HCT116 (cell line): ENCODE results near the gene NDUFB2. TPM values are rescaled to one million over a fixed set of nuclear protein-coding genes. Genes with fewer than 3 reads are reported as not detected.

Source experiments
- ATAC-seq: fragments of 200-7000 bp; cut with Tn5 transposase; 2 replicates; pipeline ENCODE4 v1.9.1; 2020; ENCODE audit warnings: mild to moderate bottlenecking, moderate library complexity
- BruUV-seq: library from RNA; stranded (reverse); fragments of 400-500 nt; replicated peaks from 2 replicates; lab custom pipeline; 2021; lab: Mats Ljungman, UMichigan
- CTCF ChIA-PET: fragments of 300-600 bp; sonication (Branson Sonifier 250); formaldehyde crosslinking; loops from one replicate; lab custom pipeline; 2021; ENCODE audit warnings: antibody characterized with exemption; lab: Charles Lee
- POLR2A ChIA-PET: fragments of 300-600, 350-600 bp; sonication (Branson Sonifier 250); formaldehyde crosslinking; loops from one replicate; lab custom pipeline; 2021; ENCODE audit warnings: antibody characterized with exemption; lab: Charles Lee
- RAD21 ChIA-PET, 2 experiments: fragments of 300-600 bp; sonication (Branson Sonifier 250); formaldehyde crosslinking; loops; one replicate each; lab custom pipeline; 2023; ENCODE audit warnings: low total read pairs in 2 of 2; ENCODE audit not compliant: uncharacterized antibody in 2 of 2, unreplicated experiment in 2 of 2, low non-redundant PET in 1 of 2; lab: Charles Lee
- DNase-seq: peaks from one replicate; pipeline ENCODE4 v3.0.0-alpha.2; 2010; ENCODE audit warnings: low read depth, low spot score
- H2AFZ ChIP-seq: fragments of 200-600 bp; shearing (Covaris generic), sonication (generic); 2 replicates; pipeline ENCODE4 v1.6.1; 2017; ENCODE audit warnings: low read depth, mixed run types, mixed read lengths, antibody characterized with exemption, low read length; ENCODE audit not compliant: poor library complexity, severe bottlenecking
- H3K27ac ChIP-seq: 2 replicates; pipeline ENCODE4 v1.5.1; 2012; ENCODE audit warnings: low read depth, low read length
- H3K27me3 ChIP-seq: fragments of 200-600 bp; sonication (generic); 2 replicates; pipeline ENCODE4 v1.6.1; 2016; ENCODE audit warnings: mixed run types, low read length, mixed read lengths; ENCODE audit not compliant: insufficient read depth
- H3K36me3 ChIP-seq, 2 experiments: fragments of 200-500 bp in 1 of 2; fragments of 200-600 bp in 1 of 2; sonication (Bioruptor generic) in 1 of 2; sonication (generic) in 1 of 2; 2 replicates each; pipeline versions ENCODE4 v1.5.1 to v1.6.1; 2014 to 2016; ENCODE audit warnings: low read length in 2 of 2, inconsistent platforms in 1 of 2, mixed read lengths in 1 of 2, mixed run types in 1 of 2; ENCODE audit not compliant: insufficient read depth in 2 of 2, control insufficient read depth in 1 of 2
- H3K4me1 ChIP-seq, 2 experiments: fragments of 200-600 bp in 1 of 2; sonication (generic) in 1 of 2; 2 replicates each; pipeline versions ENCODE4 v1.5.1 to v1.6.1; 2012 to 2017; ENCODE audit warnings: low read length in 2 of 2, inconsistent platforms in 1 of 2, mild to moderate bottlenecking in 1 of 2, mixed read lengths in 1 of 2, mixed run types in 1 of 2, moderate library complexity in 1 of 2; ENCODE audit not compliant: insufficient read depth in 2 of 2, control insufficient read depth in 1 of 2
- H3K4me2 ChIP-seq: fragments of 200-600 bp; sonication (generic); 2 replicates; pipeline ENCODE4 v1.6.1; 2017; ENCODE audit warnings: mixed run types, low read length, mixed read lengths
- H3K4me3 ChIP-seq, 2 experiments: fragments of 200-600 bp in 1 of 2; sonication (generic) in 1 of 2; replicated peaks in 1 of 2; 2 replicates each; pipeline ENCODE4 v1.5.1; 2011 to 2016; ENCODE audit warnings: low read length in 2 of 2, control low read depth in 1 of 2, low read depth in 1 of 2, mild to moderate bottlenecking in 1 of 2, mixed read lengths in 1 of 2, mixed run types in 1 of 2
- H3K79me2 ChIP-seq: fragments of 200-600 bp; sonication (generic); 2 replicates; pipeline ENCODE4 v1.6.1; 2017; ENCODE audit warnings: mild to moderate bottlenecking, mixed run types, low read length, moderate library complexity, mixed read lengths; ENCODE audit not compliant: insufficient read depth
- H3K9ac ChIP-seq: fragments of 200-600 bp; sonication (generic); 2 replicates; pipeline ENCODE4 v1.6.1; 2016; ENCODE audit warnings: low read length, mixed read lengths
- H3K9me2 ChIP-seq: fragments of 200-600 bp; sonication (generic), shearing (Covaris generic); 2 replicates; pipeline ENCODE4 v1.6.1; 2017; ENCODE audit warnings: mixed run types, mild to moderate bottlenecking, moderate library complexity; ENCODE audit not compliant: insufficient read depth
- H3K9me3 ChIP-seq, 2 experiments: fragments of 200-500 bp in 1 of 2; fragments of 200-600 bp in 1 of 2; sonication (Bioruptor generic) in 1 of 2; sonication (generic) in 1 of 2; 2 replicates each; pipeline ENCODE4 v1.6.1; 2014 to 2017; ENCODE audit warnings: low read length in 2 of 2, mixed read lengths in 2 of 2, inconsistent platforms in 1 of 2, low read depth in 1 of 2, mild to moderate bottlenecking in 1 of 2, mixed run types in 1 of 2, moderate library complexity in 1 of 2; ENCODE audit not compliant: control insufficient read depth in 1 of 2, insufficient read depth in 1 of 2
- H4K20me1 ChIP-seq: fragments of 200-600 bp; sonication (generic), shearing (Covaris generic); 2 replicates; pipeline ENCODE4 v1.6.1; 2017; ENCODE audit warnings: mixed run types, mild to moderate bottlenecking, moderate library complexity; ENCODE audit not compliant: insufficient read depth
- ATF3 ChIP-seq: IDR thresholded peaks from 2 replicates; pipeline ENCODE4 v1.6.1; 2012
- CEBPB ChIP-seq: IDR thresholded peaks from 2 replicates; pipeline ENCODE4 v1.6.1; 2012; ENCODE audit warnings: low read depth
- EZH2 ChIP-seq: fragments of 200-600 bp; sonication (generic); IDR thresholded peaks from 2 replicates; pipeline ENCODE4 v1.6.1; 2017; ENCODE audit warnings: antibody characterized with exemption, mixed run types
- EZH2phosphoT487 ChIP-seq: fragments of 200-600 bp; IDR thresholded peaks from 2 replicates; pipeline ENCODE4 v1.6.1; 2018; ENCODE audit warnings: antibody characterized with exemption, borderline replicate concordance
- FOSL1 ChIP-seq: IDR thresholded peaks from 2 replicates; pipeline ENCODE4 v1.6.1; 2012; ENCODE audit warnings: low read depth
- JUND ChIP-seq: IDR thresholded peaks from 2 replicates; pipeline ENCODE4 v1.6.1; 2012
- MAX ChIP-seq: IDR thresholded peaks from 2 replicates; pipeline ENCODE4 v1.6.1; 2012
- POLR2A ChIP-seq: IDR thresholded peaks from 2 replicates; pipeline ENCODE4 v1.7.0; 2011; ENCODE audit warnings: borderline replicate concordance; ENCODE audit not compliant: insufficient read depth, insufficient read length; ENCODE audit errors: extremely low read depth
- POLR2AphosphoS5 ChIP-seq: IDR thresholded peaks from 2 replicates; pipeline ENCODE4 v1.6.1; 2011; ENCODE audit warnings: mild to moderate bottlenecking, low read depth, low read length, moderate library complexity
- RAD21 ChIP-seq: IDR thresholded peaks from 2 replicates; pipeline ENCODE4 v1.6.1; 2012; ENCODE audit warnings: low read depth, mild to moderate bottlenecking
- REST ChIP-seq: IDR thresholded peaks from 2 replicates; pipeline ENCODE4 v1.6.1; 2012; ENCODE audit warnings: low read depth
- SIN3A ChIP-seq: IDR thresholded peaks from 2 replicates; pipeline ENCODE4 v1.6.1; 2012; ENCODE audit warnings: low read depth
- SP1 ChIP-seq: IDR thresholded peaks from 2 replicates; pipeline ENCODE4 v1.6.1; 2012; ENCODE audit warnings: low read depth
- TCF7L2 ChIP-seq: IDR thresholded peaks from 2 replicates; pipeline ENCODE4 v1.7.0; 2011; ENCODE audit warnings: borderline replicate concordance, inconsistent platforms; ENCODE audit not compliant: insufficient read depth, insufficient read length; ENCODE audit errors: extremely low read depth
- YY1 ChIP-seq: IDR thresholded peaks from 2 replicates; pipeline ENCODE4 v1.6.1; 2011; ENCODE audit warnings: low read length, low read depth, moderate library complexity, mild to moderate bottlenecking; ENCODE audit not compliant: insufficient replicate concordance; ENCODE audit errors: extremely low read depth
- ZFX ChIP-seq: fragments of 450-650 bp; IDR thresholded peaks from 2 replicates; pipeline ENCODE4 v1.6.1; 2017
- intact Hi-C: fragments of 100-400 bp; cut with micrococcal nuclease; formaldehyde crosslinking; loops from 2 replicates; pipeline ENCODE4 v1.10.0; 2022
- total RNA-seq: library from RNA; stranded (reverse); gene quantifications from one replicate; pipeline ENCODE4 v1.2.1, GENCODE V29; 2021; ENCODE audit not compliant: unreplicated experiment
- TF ChIP-seq, protein P1 (sequence below): IDR thresholded peaks from 2 replicates; pipeline ENCODE4 v1.6.1; 2011; ENCODE audit warnings: mild to moderate bottlenecking, low read length, moderate library complexity; ENCODE audit not compliant: insufficient replicate concordance; ENCODE audit errors: extremely low read depth

NDUFB2 gene
- total RNA-seq, 1 experiment from 2014 or later: 143 TPM

DNA sequence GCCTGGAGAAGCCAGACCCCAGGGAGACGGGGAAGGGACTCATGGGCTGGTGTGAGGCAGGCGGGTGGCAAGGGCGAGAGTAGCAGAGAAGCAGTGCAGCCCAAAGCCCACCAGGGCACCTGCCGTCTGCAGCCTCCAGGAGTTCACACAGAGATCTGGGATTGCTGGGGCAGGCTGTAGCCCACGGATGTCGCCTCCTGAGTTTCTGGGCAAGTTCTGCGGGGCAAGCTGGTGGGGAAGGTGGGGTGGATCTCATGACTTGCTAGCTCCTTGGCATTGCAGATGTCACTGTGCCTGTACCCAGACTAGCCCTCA is 17.7 kb upstream of the NDUFB2 start:
- intact Hi-C loops: loop anchor here (5.0 kb wide), 1 partner anchor 544 kb away; no protein-coding TSS in a partner anchor

More for the DNA sequence above, 17.7 kb upstream of the NDUFB2 start:
- no peak for ATAC-seq
- Histone ChIP-seq H3K4me2 (no peak overlapping the region), H3K4me3 (no peak overlapping the region), H3K9me2 (no peaks in the 10 kb centered on the region), H3K9ac (no peak overlapping the region), H3K36me3 (peaks cover 0 to 4% of the 10 kb centered on the region in 2 experiments; a peak in 1 of 4 replicates), H4K20me1 (no peaks in the 10 kb centered on the region), H3K4me1 (peaks cover 3 to 10% of the 10 kb centered on the region in 2 experiments), H3K79me2 (no peaks in the 10 kb centered on the region), H3K27ac (no peak overlapping the region), H2AFZ (no peak overlapping the region), H3K27me3 (no peaks in the 10 kb centered on the region), H3K9me3 (no peaks in the 10 kb centered on the region)
- TF ChIP-seq REST (no peak), YY1 (no peak), SP1 (no peak), TCF7L2 (no peak), ATF3 (no peak), POLR2AphosphoS5 (no peak), RAD21 (no peak), EZH2 (no peak), SIN3A (no peak), CEBPB (no peak), FOSL1 (no peak), POLR2A (no peak), MAX (no peak), EZH2phosphoT487 (no peak), JUND (no peak), ZFX (no peak)
- TF ChIP-seq, protein P1, sequence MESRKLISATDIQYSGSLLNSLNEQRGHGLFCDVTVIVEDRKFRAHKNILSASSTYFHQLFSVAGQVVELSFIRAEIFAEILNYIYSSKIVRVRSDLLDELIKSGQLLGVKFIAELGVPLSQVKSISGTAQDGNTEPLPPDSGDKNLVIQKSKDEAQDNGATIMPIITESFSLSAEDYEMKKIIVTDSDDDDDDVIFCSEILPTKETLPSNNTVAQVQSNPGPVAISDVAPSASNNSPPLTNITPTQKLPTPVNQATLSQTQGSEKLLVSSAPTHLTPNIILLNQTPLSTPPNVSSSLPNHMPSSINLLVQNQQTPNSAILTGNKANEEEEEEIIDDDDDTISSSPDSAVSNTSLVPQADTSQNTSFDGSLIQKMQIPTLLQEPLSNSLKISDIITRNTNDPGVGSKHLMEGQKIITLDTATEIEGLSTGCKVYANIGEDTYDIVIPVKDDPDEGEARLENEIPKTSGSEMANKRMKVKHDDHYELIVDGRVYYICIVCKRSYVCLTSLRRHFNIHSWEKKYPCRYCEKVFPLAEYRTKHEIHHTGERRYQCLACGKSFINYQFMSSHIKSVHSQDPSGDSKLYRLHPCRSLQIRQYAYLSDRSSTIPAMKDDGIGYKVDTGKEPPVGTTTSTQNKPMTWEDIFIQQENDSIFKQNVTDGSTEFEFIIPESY: no peak
- CTCF ChIA-PET: no interaction called here
- POLR2A ChIA-PET: no interaction called here
- no peak for DNase-seq
- RAD21 ChIA-PET: no interaction called here
- no TSS peak for BruUV-seq
